ENCODE results near the gene MYO3B. TPM values are rescaled to one million over a fixed set of nuclear protein-coding genes. Genes with fewer than 3 reads are reported as not detected.

The MYO3B gene
- polyA plus RNA-seq, 3 donors: 6.5 to 7.7 (median 6.7) TPM

- DNase-seq: no peak
These were observed 193.5 kb downstream of the MYO3B start for GRCh38 chr2:170371231-170371998.

- DNase-seq: no peak
These were observed 197.2 kb downstream of the MYO3B start for GRCh38 chr2:170375192-170375591.

GRCh38 chr2:170377500-170378207, 199.7 kb downstream of the MYO3B start:
- DNase-seq: no peak

GRCh38 chr2:170380267-170380666, 202.3 kb downstream of the MYO3B start:
- no peak for DNase-seq

GRCh38 chr2:170381678-170382077, 203.7 kb downstream of the MYO3B start:
- DNase-seq: no peak

- no peak for DNase-seq
These were observed 208.6 kb downstream of the MYO3B start for GRCh38 chr2:170386554-170386953.

GRCh38 chr2:170391018-170391417, 213.1 kb downstream of the MYO3B start:
- DNase-seq: no peak

GRCh38 chr2:170391697-170392096, 213.8 kb downstream of the MYO3B start:
- DNase-seq: no peak

GRCh38 chr2:170393861-170394498, 216.0 kb downstream of the MYO3B start:
- DNase-seq: no peak

- no peak for DNase-seq
These were observed 216.9 kb downstream of the MYO3B start for GRCh38 chr2:170394641-170395387.

- no peak for DNase-seq
These were observed 219.0 kb downstream of the MYO3B start for GRCh38 chr2:170396799-170397459.

GRCh38 chr2:170401187-170401586, 223.2 kb downstream of the MYO3B start:
- no peak for DNase-seq

- DNase-seq: no peak
These were observed 226.9 kb downstream of the MYO3B start for GRCh38 chr2:170404846-170405245.

- DNase-seq: no peak
These were observed 227.4 kb downstream of the MYO3B start for GRCh38 chr2:170405326-170405725.

- no peak for DNase-seq
These were observed 230.7 kb downstream of the MYO3B start for GRCh38 chr2:170408461-170409163.

- DNase-seq: peak; percentile 56
These were observed 231.2 kb downstream of the MYO3B start for GRCh38 chr2:170409164-170409535.

GRCh38 chr2:170411660-170412059, 233.7 kb downstream of the MYO3B start:
- no peak for DNase-seq

- DNase-seq: no peak
These were observed 243.2 kb downstream of the MYO3B start for GRCh38 chr2:170420961-170421687.

GRCh38 chr2:170423919-170424318, 246.0 kb downstream of the MYO3B start:
- no peak for DNase-seq

- no peak for DNase-seq
These were observed 247.4 kb downstream of the MYO3B start for GRCh38 chr2:170425281-170425751.
